Measurements from ENCODE around the gene MDFI.

The MDFI gene

GRCh38 chr6:41690541-41691330, 52.5 kb downstream of the MDFI start:
- DNase-seq: no peak

DNA sequence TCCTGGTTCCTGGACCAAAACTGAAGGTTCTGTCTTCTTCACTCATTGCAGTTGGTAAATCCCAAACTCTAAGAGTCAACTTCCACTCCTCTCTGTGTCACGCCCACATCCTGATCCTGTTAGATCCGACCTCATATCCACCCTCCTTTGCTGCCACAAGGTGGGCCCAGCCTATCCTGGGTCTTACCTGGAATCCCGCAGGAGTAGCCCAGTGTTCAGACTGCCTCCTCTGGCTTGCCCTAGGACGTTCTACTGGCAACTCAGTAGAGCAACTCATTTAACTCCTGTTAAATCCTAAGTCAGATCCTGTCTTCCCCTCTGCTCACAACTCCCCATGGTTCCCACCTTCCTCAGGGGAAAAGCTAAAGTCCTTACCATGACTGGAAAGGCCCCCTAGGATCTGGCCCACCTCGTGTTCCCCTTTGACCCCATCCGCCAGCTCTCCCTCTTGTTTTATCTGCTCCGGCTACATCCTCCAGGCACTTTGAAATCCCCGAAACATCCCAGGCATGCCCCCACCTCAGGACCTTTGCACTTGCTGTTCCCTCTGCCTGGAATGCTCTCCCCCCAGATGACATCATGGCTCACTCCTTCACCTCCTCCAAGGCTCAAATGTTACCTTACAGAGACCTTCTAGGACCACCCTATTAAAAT, 53.3 kb downstream of the MDFI start:
- DNase-seq: no peak

DNA sequence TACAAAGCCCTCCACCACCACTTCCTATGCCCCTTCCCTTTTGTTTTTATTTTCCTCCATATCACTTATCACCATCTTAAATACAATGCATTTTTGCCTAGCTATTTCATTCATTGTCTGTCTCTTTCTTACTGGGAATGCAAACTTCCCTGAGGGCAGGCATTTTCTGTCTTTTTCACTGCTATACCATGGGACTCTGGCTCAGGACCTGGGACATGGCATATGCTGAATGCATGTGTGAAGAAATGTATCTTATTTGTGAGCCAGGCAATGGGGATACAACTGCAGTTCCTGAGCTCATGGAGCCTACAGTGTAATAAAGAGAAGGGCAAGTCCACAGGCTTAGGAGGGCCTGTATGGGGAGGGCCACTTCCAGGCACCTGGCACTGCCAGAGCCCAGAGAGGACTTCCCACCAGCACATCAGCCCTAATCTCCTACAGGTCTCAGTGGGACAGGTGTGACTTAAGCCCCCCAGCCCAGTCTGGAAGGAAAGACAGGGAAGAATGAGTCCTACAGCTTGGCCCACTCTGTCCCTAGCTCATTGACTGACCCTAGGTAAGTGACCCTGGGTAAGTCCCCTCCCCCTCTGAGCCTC, 53.9 kb downstream of the MDFI start:
- no peak for DNase-seq

DNA sequence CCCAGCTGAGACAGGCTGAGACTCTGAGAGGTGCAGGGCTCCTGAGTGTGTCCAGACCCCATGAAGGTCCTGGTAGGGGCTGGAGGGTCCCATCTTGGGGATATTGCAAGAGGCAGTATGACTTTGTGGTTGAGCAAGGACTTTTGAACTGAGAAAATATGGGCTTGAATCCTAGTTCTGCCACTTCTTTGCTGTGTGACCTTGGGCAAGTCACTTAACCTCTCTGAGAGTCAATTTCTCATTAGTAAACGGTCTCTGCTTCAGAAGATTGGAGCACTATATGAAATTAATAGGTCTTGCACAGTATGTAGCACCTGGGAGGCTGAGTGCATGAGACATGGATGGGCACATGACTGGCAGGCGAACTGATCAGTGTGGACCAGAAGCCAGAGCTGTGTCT, 54.5 kb downstream of the MDFI start:
- DNase-seq: no peak

GRCh38 chr6:41693281-41694240, 55.3 kb downstream of the MDFI start:
- no peak for DNase-seq

DNA sequence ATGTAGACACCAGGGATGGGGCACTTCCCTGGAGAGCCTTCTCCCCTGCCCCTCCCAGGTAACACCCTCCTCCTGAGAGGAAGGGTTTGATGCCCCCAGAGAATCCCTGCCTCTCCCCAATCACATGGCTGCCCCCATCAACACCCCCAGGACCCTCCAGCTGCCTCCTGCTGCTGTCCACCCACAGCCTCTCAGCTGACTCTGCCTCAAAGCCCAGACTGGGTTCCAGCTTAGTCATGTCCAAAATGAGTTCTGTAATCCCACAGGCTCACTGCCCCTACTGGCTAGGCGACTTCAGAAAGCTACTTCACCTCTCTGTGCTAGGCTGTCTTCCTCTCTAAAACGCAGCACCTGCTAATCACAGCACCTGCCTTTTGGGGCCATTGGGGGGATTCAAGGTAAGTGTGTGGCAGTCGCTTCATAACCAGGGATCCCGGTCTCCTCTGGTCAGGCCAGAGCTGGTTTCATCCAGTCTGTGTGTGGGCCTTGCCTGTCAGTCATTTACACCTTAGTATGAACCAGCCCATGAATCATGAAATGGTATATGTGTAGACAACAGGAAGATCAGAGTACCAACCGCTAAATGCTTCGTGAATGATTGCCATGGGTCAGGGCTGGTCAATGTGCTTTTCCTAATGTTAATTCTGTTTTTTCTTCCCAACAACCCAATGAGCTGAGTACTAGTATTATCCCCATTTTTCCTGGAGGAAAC, 56.7 kb downstream of the MDFI start:
- DNase-seq: no peak

DNA sequence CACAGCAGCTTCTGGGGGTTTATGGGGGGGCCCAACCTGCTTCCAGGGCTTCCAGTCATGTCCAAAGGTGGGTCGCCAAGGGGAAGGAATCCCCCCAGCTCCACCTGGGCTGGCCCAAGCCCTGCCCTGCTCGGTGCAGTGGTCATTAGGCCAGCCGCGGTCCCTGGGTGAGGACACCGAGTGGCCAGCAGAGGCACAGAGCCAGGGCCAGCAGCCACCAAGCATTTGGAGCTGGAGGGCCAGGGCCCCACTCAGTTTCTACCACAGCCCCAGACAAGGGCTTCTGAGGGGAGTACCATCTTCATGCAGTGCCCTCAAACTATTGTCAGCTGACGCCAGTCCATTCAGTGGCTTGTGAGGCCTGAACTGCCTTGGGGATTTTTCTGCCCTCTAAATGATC, 57.6 kb downstream of the MDFI start:
- no peak for DNase-seq

DNA sequence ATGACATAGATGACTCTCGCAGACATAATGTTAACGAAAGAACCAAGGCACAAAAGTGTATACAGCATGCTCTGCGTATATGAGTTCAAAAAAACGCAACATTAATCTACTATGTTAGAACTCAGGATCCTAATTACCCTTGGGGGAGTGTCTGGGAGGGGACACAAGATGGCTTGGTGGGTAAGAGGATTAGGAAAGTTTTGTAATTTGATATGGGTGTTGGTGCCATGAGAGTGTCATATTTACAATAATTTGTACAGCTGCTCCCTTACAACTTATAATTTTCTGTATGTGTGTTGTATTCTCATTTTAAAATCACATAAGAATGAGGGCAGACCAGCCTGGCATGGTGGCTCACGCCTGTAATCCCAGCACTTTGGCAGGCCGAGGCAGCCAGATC, 58.5 kb downstream of the MDFI start:
- DNase-seq: no peak

- DNase-seq: no peak
These were observed 59.9 kb downstream of the MDFI start for GRCh38 chr6:41697861-41698781.

- DNase-seq: no peak
These were observed 60.8 kb downstream of the MDFI start for GRCh38 chr6:41699063-41699462.

DNA sequence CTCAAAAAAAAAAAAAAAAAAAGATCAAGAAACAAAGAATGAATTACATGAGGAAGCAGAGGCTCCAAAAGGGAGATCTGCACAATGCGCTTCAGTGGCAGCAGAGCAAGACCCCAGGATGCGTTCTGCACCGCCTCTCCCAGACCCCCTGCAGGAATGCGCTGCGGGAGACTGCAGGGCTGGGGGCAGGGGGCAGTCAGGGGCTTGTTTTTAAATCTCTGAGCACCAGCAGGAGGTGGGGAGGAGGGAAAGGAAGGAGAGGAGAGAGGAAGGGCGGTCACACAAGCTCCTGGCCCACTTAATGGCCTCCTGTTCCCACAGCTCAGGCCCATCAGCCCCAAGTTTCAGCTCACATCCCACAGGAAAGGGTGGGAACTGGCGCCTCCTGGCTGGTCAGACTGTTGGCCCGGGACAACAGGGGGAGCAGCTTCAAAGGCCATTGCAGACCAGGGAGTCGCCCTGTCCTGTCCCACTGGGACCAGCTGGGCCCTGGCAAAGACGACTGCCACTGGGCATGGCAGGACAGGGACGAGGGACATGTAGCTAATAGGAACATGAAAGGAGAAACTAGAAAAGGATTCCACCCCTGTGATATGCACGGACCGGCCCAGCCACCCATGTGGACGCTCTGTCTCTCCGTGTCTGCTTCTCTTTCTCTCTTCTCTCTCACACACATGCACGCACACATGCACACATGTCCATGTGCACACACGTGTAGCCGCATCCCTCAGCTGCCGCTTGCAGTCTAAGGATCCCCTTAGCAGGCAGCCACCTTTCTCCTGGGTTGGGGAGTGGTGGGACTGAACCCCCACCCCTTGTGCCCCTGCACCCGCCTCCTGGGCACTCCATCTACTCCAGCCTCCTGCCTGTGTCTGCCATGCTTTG, 62.4 kb downstream of the MDFI start:
- DNase-seq: no peak

DNA sequence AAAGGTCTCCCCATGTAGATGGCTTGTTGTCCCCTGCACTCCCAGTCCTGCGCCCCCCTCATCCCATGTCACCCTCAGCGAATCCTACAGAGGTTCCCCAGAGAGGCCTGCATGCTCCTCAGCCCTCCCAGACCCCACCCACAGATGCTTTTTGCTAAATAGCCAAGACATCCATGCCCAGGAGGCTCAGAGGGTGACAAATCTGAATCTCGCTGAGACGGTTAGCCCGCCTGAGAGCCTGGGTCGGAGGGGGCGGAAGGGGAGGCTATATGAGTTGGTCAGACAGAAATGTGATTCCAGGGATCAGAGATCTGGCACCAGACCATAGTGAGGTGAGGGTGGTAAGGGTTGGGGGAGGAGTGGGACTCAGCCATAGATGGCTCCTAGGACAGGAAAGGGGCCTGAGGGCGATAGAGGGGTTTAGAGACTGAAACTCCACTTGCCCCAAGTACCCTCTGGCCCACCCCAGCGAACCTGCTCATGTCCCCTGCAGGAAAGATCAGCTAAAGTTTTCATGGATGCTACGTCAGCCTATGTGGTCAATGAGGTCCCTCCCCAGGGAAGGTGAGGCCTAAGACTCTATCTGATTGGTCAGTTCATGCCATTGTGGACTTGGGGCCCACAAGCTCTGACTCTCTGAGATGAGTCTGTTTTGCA, 63.9 kb downstream of the MDFI start:
- DNase-seq: no peak

GRCh38 chr6:41702771-41703494, 64.7 kb downstream of the MDFI start:
- DNase-seq: no peak

Measured in activated effector memory CD4-positive, alpha-beta T cell treated with Interleukin-2 at 50 U/mL for 16 hours (primary cell).